Peyer's patch (tissue), 4 donors: ENCODE results near the gene SOX10.

ENCODE experiments used
- POLR2A ChIP-seq, 2 donors: fragments of 450-650 bp; IDR thresholded peaks; one replicate each; pipeline ENCODE4 v1.5.1; 2017; ENCODE audit warnings: antibody characterized with exemption in 2 of 2, mild to moderate bottlenecking in 2 of 2, moderate library complexity in 2 of 2
- TF ChIP-seq, protein P1 (sequence below), 6 experiments: fragments of 450-650 bp in 4 of 6; fragments of 200-600 bp in 2 of 6; sonication (generic) in 1 of 6; IDR thresholded peaks; one replicate each; pipeline ENCODE4 v1.5.1; 2017 to 2019; ENCODE audit warnings: antibody characterized with exemption in 6 of 6, mild to moderate bottlenecking in 3 of 6, moderate library complexity in 1 of 6

DNA sequence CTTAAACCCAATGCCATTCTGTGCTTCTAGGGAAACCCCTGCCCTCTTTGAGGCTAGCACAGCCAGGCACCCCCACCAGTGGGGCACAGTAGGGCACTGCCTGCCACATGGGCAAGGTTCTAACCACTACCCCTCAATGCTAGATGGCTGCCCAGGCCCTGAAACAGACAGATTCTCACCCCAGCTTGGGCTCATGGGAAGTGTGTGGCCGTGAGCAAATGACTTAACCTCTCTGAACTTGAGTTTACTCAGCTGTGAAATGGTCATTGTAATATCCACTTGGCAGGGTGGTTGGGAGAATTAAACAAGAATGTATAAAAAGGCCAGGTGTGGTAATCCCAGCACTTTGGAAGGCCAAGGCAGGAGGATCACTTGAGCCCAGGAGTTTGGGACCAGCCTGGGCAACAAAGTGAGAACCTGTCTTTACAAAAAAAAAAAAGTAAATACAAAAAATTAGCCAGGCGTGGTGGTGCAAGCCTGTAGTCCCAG, 53.4 kb downstream of the SOX10 start:
- TF ChIP-seq POLR2A (IDR thresholded peaks at IDR 0.05) = no peak
- TF ChIP-seq, protein P1, sequence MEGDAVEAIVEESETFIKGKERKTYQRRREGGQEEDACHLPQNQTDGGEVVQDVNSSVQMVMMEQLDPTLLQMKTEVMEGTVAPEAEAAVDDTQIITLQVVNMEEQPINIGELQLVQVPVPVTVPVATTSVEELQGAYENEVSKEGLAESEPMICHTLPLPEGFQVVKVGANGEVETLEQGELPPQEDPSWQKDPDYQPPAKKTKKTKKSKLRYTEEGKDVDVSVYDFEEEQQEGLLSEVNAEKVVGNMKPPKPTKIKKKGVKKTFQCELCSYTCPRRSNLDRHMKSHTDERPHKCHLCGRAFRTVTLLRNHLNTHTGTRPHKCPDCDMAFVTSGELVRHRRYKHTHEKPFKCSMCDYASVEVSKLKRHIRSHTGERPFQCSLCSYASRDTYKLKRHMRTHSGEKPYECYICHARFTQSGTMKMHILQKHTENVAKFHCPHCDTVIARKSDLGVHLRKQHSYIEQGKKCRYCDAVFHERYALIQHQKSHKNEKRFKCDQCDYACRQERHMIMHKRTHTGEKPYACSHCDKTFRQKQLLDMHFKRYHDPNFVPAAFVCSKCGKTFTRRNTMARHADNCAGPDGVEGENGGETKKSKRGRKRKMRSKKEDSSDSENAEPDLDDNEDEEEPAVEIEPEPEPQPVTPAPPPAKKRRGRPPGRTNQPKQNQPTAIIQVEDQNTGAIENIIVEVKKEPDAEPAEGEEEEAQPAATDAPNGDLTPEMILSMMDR (IDR thresholded peaks at IDR 0.05) = no peak
